OCI-LY1 (cell line): ENCODE results near the gene LRMDA.

ENCODE experiments used
- H2AFZ ChIP-seq: fragments of 200-600 bp; sonication (generic), shearing (Covaris generic); 2 replicates; pipeline ENCODE4 v1.6.0; 2014; ENCODE audit warnings: antibody characterized with exemption, mild to moderate bottlenecking, low read length
- H3F3A ChIP-seq: fragments of 200-600 bp; sonication (generic), shearing (Covaris generic); 2 replicates; pipeline ENCODE4 v1.6.0; 2014; ENCODE audit warnings: mild to moderate bottlenecking, antibody characterized with exemption, low read length, moderate library complexity; ENCODE audit not compliant: insufficient read depth
- H3K27ac ChIP-seq: fragments of 200-600 bp; sonication (generic); 2 replicates; pipeline ENCODE4 v1.5.1; 2014; ENCODE audit warnings: low read length, mixed run types, mild to moderate bottlenecking, low read depth; ENCODE audit not compliant: poor library complexity, severe bottlenecking
- H3K27me3 ChIP-seq: fragments of 200-600 bp; sonication (generic); 2 replicates; pipeline ENCODE4 v1.6.0; 2014; ENCODE audit warnings: antibody characterized with exemption, mild to moderate bottlenecking, low read length, moderate library complexity; ENCODE audit not compliant: insufficient read depth
- H3K36me3 ChIP-seq: fragments of 200-600 bp; sonication (generic); 2 replicates; pipeline ENCODE4 v1.6.1; 2014; ENCODE audit warnings: mild to moderate bottlenecking, antibody characterized with exemption, low read length, moderate library complexity, mixed read lengths; ENCODE audit not compliant: insufficient read depth
- H3K4me1 ChIP-seq: fragments of 200-600 bp; sonication (generic); 2 replicates; pipeline ENCODE4 v1.5.1; 2014; ENCODE audit warnings: mild to moderate bottlenecking, low read length, moderate library complexity; ENCODE audit not compliant: insufficient read depth, severe bottlenecking
- H3K4me2 ChIP-seq: fragments of 200-600 bp; sonication (generic), shearing (Covaris generic); 2 replicates; pipeline ENCODE4 v1.6.1; 2014; ENCODE audit warnings: low read length
- H3K4me3 ChIP-seq: fragments of 200-600 bp; sonication (generic); 2 replicates; pipeline ENCODE4 v1.5.1; 2014; ENCODE audit warnings: low read length, low read depth, mild to moderate bottlenecking, mixed read lengths; ENCODE audit not compliant: poor library complexity, severe bottlenecking
- H3K79me2 ChIP-seq: fragments of 200-600 bp; shearing (Covaris generic); 2 replicates; pipeline ENCODE4 v1.6.1; 2016; ENCODE audit warnings: mixed run types, low read length, mixed read lengths; ENCODE audit not compliant: insufficient read depth
- H3K9ac ChIP-seq: fragments of 200-600 bp; sonication (generic), shearing (Covaris generic); 2 replicates; pipeline ENCODE4 v1.6.1; 2014; ENCODE audit warnings: mild to moderate bottlenecking, low read length, mixed read lengths
- H3K9me2 ChIP-seq: fragments of 200-600 bp; sonication (generic), shearing (Covaris generic); 2 replicates; pipeline ENCODE4 v1.6.1; 2014; ENCODE audit warnings: low read depth, mild to moderate bottlenecking, low read length, mixed read lengths
- H3K9me3 ChIP-seq: fragments of 200-600 bp; shearing (Covaris generic); 2 replicates; pipeline ENCODE4 v1.6.1; 2014; ENCODE audit warnings: low read length, mixed read lengths
- H4K20me1 ChIP-seq: fragments of 200-600 bp; sonication (generic), shearing (Covaris generic); 2 replicates; pipeline ENCODE4 v1.6.0; 2016; ENCODE audit warnings: mild to moderate bottlenecking, low read length; ENCODE audit not compliant: insufficient read depth
- CTCF ChIP-seq: fragments of 200-600 bp; sonication (generic), shearing (Covaris generic); IDR thresholded peaks from 2 replicates; pipeline ENCODE4 v1.5.1; 2017; ENCODE audit warnings: mild to moderate bottlenecking, antibody characterized with exemption, low read length, moderate library complexity, mixed read lengths
- EZH2 ChIP-seq: fragments of 200-600 bp; sonication (generic), shearing (Covaris generic); IDR thresholded peaks from 2 replicates; pipeline ENCODE4 v1.8.0; 2017; ENCODE audit warnings: borderline replicate concordance, mixed run types, mild to moderate bottlenecking, antibody characterized with exemption, low read length, moderate library complexity, mixed read lengths

Gene LRMDA

GRCh38 chr10:76309741-76310587 lies 878.5 kb downstream of the LRMDA start:
- Histone ChIP-seq H3K9ac (no peak overlapping the region), H3K9me3 (no peaks in the 10 kb centered on the region), H3K27me3 (no peaks in the 10 kb centered on the region), H3K4me3 (no peak overlapping the region), H3K4me1 (no peaks in the 10 kb centered on the region), H4K20me1 (no peaks in the 10 kb centered on the region), H3K9me2 (no peaks in the 10 kb centered on the region), H3F3A (no peaks in the 10 kb centered on the region), H3K79me2 (no peaks in the 10 kb centered on the region), H3K27ac (no peak overlapping the region), H2AFZ (no peak overlapping the region), H3K36me3 (no peaks in the 10 kb centered on the region), H3K4me2 (no peak overlapping the region)
- no peak for TF ChIP-seq CTCF
- no peak for TF ChIP-seq EZH2

GRCh38 chr10:76310588-76311080 lies 879.2 kb downstream of the LRMDA start:
- no peak overlapping the region for H3K27ac ChIP-seq
- no peak overlapping the region for H3K4me3 ChIP-seq
- no peaks in the 10 kb centered on the region for H3K36me3 ChIP-seq
- H3K4me1 ChIP-seq, result no peaks in the 10 kb centered on the region
- TF ChIP-seq EZH2 (no peak), CTCF (no peak)
- no peaks in the 10 kb centered on the region for H3K9me3 ChIP-seq
- H3K9me2 ChIP-seq, result no peaks in the 10 kb centered on the region
- no peak overlapping the region for H3K4me2 ChIP-seq
- H3K79me2 ChIP-seq, result no peaks in the 10 kb centered on the region
- H4K20me1 ChIP-seq, result no peaks in the 10 kb centered on the region
- no peaks in the 10 kb centered on the region for H3F3A ChIP-seq
- no peaks in the 10 kb centered on the region for H3K27me3 ChIP-seq
- no peak overlapping the region for H3K9ac ChIP-seq
- H2AFZ ChIP-seq, result no peak overlapping the region

GRCh38 chr10:76311752-76312636 lies 880.6 kb downstream of the LRMDA start:
- TF ChIP-seq EZH2 (no peak), CTCF (peak; percentile 44)
- no peaks in the 10 kb centered on the region for H3F3A ChIP-seq

More at GRCh38 chr10:76311752-76312636, 880.6 kb downstream of the LRMDA start:
- Histone ChIP-seq H3K4me2 (no peak overlapping the region), H3K27me3 (no peaks in the 10 kb centered on the region), H4K20me1 (no peaks in the 10 kb centered on the region), H3K9ac (no peak overlapping the region), H3K9me3 (no peaks in the 10 kb centered on the region), H2AFZ (no peak overlapping the region), H3K4me3 (no peak overlapping the region), H3K4me1 (no peaks in the 10 kb centered on the region), H3K27ac (no peak overlapping the region), H3K79me2 (no peaks in the 10 kb centered on the region), H3K36me3 (no peaks in the 10 kb centered on the region), H3K9me2 (no peaks in the 10 kb centered on the region)
